ENCODE results near the gene LCMT1. TPM values are rescaled to one million over a fixed set of nuclear protein-coding genes. Genes with fewer than 3 reads are reported as not detected.

Gene LCMT1
- total and polyA plus RNA-seq, 8 donors = 23.2 to 35.0 (median 30.2) TPM

DNA sequence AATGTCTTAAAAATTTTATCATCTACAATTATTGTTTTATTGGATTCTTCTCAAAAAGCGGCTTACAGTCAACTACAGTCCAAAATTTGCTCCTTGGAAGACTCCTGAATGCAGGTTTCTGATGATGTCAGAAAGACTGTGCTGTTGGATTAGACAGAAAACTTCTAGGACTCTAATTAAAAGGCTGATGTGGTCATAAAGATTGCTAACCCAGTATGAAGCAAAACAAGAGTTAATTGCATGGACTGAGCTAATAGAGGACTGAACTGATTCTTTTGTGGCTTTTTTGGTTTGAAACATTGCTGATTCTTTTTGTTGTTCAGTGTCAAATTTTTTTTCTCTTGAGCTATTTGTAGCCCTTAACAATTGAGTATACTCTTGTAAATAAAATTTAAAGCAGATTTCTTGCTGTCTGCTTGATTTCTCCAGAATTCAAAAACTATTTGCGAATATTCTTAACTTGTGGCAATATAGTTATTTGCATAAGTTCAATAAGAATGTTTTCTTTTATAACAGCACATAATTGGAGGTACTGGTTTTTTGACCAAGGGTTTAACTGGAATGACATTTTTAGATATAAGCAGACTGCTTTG lies 33.1 kb upstream of the LCMT1 start:
- 97 to 98% methylated on average over 2 of the region's 2 CpGs for WGBS, 2 donors
- intact Hi-C loops (cut with DNase I) = no loop called here
- no peak overlapping the region for H3K4me3 ChIP-seq
- no peak for ATAC-seq
- TF ChIP-seq, protein P1, sequence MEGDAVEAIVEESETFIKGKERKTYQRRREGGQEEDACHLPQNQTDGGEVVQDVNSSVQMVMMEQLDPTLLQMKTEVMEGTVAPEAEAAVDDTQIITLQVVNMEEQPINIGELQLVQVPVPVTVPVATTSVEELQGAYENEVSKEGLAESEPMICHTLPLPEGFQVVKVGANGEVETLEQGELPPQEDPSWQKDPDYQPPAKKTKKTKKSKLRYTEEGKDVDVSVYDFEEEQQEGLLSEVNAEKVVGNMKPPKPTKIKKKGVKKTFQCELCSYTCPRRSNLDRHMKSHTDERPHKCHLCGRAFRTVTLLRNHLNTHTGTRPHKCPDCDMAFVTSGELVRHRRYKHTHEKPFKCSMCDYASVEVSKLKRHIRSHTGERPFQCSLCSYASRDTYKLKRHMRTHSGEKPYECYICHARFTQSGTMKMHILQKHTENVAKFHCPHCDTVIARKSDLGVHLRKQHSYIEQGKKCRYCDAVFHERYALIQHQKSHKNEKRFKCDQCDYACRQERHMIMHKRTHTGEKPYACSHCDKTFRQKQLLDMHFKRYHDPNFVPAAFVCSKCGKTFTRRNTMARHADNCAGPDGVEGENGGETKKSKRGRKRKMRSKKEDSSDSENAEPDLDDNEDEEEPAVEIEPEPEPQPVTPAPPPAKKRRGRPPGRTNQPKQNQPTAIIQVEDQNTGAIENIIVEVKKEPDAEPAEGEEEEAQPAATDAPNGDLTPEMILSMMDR (IDR thresholded peaks at IDR 0.05) = no peak
- H3K27me3 ChIP-seq = no peaks in the 10 kb centered on the region
- H3K27ac ChIP-seq = no peak overlapping the region
- H3K36me3 ChIP-seq = no peaks in the 10 kb centered on the region
- no peak for FAIRE-seq
- no peak for DNase-seq
- H3K9me3 ChIP-seq = no peaks in the 10 kb centered on the region
- H3K4me1 ChIP-seq = peaks cover 0 to 3% (median 0%) of the 10 kb centered on the region in 3 donors

GRCh38 chr16:25079637-25080378 lies 31.7 kb upstream of the LCMT1 start:
- Histone ChIP-seq H3K27ac (no peak overlapping the region), H3K27me3 (no peaks in the 10 kb centered on the region), H3K36me3 (no peaks in the 10 kb centered on the region), H3K4me3 (no peak overlapping the region), H3K4me1 (peaks cover 0 to 3% (median 0%) of the 10 kb centered on the region in 3 donors), H3K9me3 (no peaks in the 10 kb centered on the region)
- WGBS, 2 donors = 53 to 79% methylated on average over 4 of the region's 4 CpGs
- no peak for DNase-seq
- intact Hi-C loops (cut with DNase I) = no loop called here
- no peak for FAIRE-seq
- no peak for ATAC-seq
- TF ChIP-seq, protein P1 (IDR thresholded peaks at IDR 0.05) = no peak

GRCh38 chr16:25080420-25081131 lies 31.0 kb upstream of the LCMT1 start:
- FAIRE-seq = no peak
- 86 to 89% methylated on average over 5 of the region's 5 CpGs for WGBS, 2 donors
- no peak overlapping the region for H3K27ac ChIP-seq
- H3K27me3 ChIP-seq = no peaks in the 10 kb centered on the region
- no peaks in the 10 kb centered on the region for H3K9me3 ChIP-seq
- no peak overlapping the region for H3K4me3 ChIP-seq
- no peak for DNase-seq
- H3K36me3 ChIP-seq = no peaks in the 10 kb centered on the region
- TF ChIP-seq, protein P1 (IDR thresholded peaks at IDR 0.05) = no peak
- no peaks in the 10 kb centered on the region for H3K4me1 ChIP-seq
- no peak for ATAC-seq
- intact Hi-C loops (cut with DNase I) = no loop called here

DNA sequence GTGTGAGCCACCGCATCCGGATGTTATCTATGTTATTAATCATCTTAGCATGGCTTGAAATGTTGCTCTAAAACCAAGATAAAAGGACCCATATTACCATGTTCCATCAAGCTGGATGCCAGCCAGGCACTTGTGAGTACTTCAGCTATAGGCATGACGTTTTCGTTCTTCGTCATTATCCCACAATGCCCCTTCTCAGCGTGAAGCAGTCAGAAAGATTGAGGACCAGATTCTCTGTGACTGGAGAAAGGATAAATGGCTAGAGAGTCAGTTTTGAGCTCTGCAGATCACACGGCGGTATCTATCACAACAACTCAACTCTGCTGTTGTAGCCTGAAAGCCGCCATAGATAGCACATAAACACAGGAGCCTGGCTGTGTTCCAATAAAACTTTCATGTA lies 29.8 kb upstream of the LCMT1 start:
- FAIRE-seq (no peak), ATAC-seq (no peak), DNase-seq (no peak)
- intact Hi-C loops (cut with DNase I) = no loop called here
- Histone ChIP-seq H3K4me3 (no peak overlapping the region), H3K27me3 (no peaks in the 10 kb centered on the region), H3K27ac (no peak overlapping the region), H3K4me1 (no peaks in the 10 kb centered on the region), H3K9me3 (no peaks in the 10 kb centered on the region), H3K36me3 (no peaks in the 10 kb centered on the region)
- WGBS, 2 donors = 92 to 93% methylated on average over 9 of the region's 9 CpGs
- TF ChIP-seq, protein P1 (IDR thresholded peaks at IDR 0.05) = no peak

Data from pancreas (tissue), 10 donors.